CD14-positive monocyte (primary cell): Measurements from ENCODE around the gene AKR1C8. TPM values are rescaled to one million over a fixed set of nuclear protein-coding genes. Genes with fewer than 3 reads are reported as not detected.
A peak's percentile ranks its signal among the peaks of the same experiment; 100 is the strongest.
"Not testable (repeated sequence)": the region's sequence is repeated elsewhere in the genome, so short reads cannot be mapped to it uniquely, and the experiment has no call there.

Experiments
- DNase-seq, 3 donors: peaks; one replicate each; pipeline ENCODE4 v3.0.0-alpha.2; 2011 to 2022
- H2AFZ ChIP-seq: 2 replicates; pipeline ENCODE4 v1.6.0; 2012; ENCODE audit warnings: mild to moderate bottlenecking, low read depth, low read length, inconsistent platforms; ENCODE audit not compliant: insufficient read depth, poor library complexity, severe bottlenecking
- H3K27ac ChIP-seq, 2 donors: 1 replicate in 1 of 2; 2 replicates in 1 of 2; pipeline ENCODE4 v1.5.1; 2012 to 2013; ENCODE audit warnings: low read length in 2 of 2, control low read depth in 1 of 2, inconsistent platforms in 1 of 2, low read depth in 1 of 2, mild to moderate bottlenecking in 1 of 2
- H3K27me3 ChIP-seq, 2 donors: one replicate each; pipeline versions ENCODE4 v1.6.0 to v1.6.1; 2011 to 2013; ENCODE audit warnings: low read length in 2 of 2; ENCODE audit not compliant: control insufficient read depth in 2 of 2, insufficient read depth in 2 of 2
- H3K36me3 ChIP-seq, 2 donors: replicated peaks in 1 of 2; 1 replicate in 1 of 2; 2 replicates in 1 of 2; pipeline versions ENCODE4 v1.5.1 to v1.6.1; 2012 to 2013; ENCODE audit warnings: low read length in 2 of 2, control low read depth in 1 of 2, inconsistent platforms in 1 of 2, mild to moderate bottlenecking in 1 of 2; ENCODE audit not compliant: insufficient read depth in 2 of 2, control insufficient read depth in 1 of 2
- H3K4me1 ChIP-seq, 2 donors: 1 replicate in 1 of 2; 2 replicates in 1 of 2; pipeline versions ENCODE4 v1.5.1 to v1.6.1; 2012 to 2013; ENCODE audit warnings: low read length in 2 of 2, control low read depth in 1 of 2, inconsistent platforms in 1 of 2, mild to moderate bottlenecking in 1 of 2, moderate library complexity in 1 of 2; ENCODE audit not compliant: insufficient read depth in 2 of 2, control insufficient read depth in 1 of 2
- H3K4me2 ChIP-seq: replicated peaks from 2 replicates; pipeline ENCODE3; 2012; ENCODE audit warnings: low read length, moderate library complexity, mild to moderate bottlenecking; ENCODE audit not compliant: poor library complexity, severe bottlenecking; ENCODE audit errors: extremely low read depth
- H3K4me3 ChIP-seq, 3 experiments: fragments of 200-600 bp in 1 of 3; sonication (generic) in 1 of 3; replicated peaks in 1 of 3; 1 replicate in 2 of 3; 2 replicates in 1 of 3; pipeline ENCODE4 v1.5.1; 2011 to 2013; ENCODE audit warnings: low read length in 3 of 3, mild to moderate bottlenecking in 3 of 3, control low read depth in 2 of 3, low read depth in 2 of 3, inconsistent platforms in 1 of 3, moderate library complexity in 1 of 3
- H3K79me2 ChIP-seq: 2 replicates; pipeline ENCODE4 v1.6.0; 2012; ENCODE audit warnings: mild to moderate bottlenecking, control low read depth, inconsistent platforms, low read length, moderate library complexity; ENCODE audit not compliant: insufficient read depth
- H3K9ac ChIP-seq: 2 replicates; pipeline ENCODE4 v1.6.0; 2017; ENCODE audit warnings: low read length, mild to moderate bottlenecking; ENCODE audit not compliant: insufficient read depth, poor library complexity, severe bottlenecking
- H3K9me3 ChIP-seq, 2 donors: replicated peaks in 1 of 2; 1 replicate in 1 of 2; 2 replicates in 1 of 2; pipeline versions ENCODE4 v1.5.1 to v1.6.1; 2012 to 2013; ENCODE audit warnings: low read length in 2 of 2, control low read depth in 1 of 2; ENCODE audit not compliant: control insufficient read depth in 1 of 2, insufficient read depth in 1 of 2
- H4K20me1 ChIP-seq: 2 replicates; pipeline ENCODE4 v1.6.0; 2012; ENCODE audit warnings: mild to moderate bottlenecking, low read length, control low read depth, moderate library complexity; ENCODE audit not compliant: insufficient read depth
- H3K27ac Mint-ChIP-seq, 7 donors: one replicate each; pipeline ENCODE4 v1.8.0; 2020; ENCODE audit warnings: mild to moderate bottlenecking in 7 of 7, mixed read lengths in 7 of 7, moderate library complexity in 6 of 7, inconsistent platforms in 2 of 7
- H3K27me3 Mint-ChIP-seq, 3 donors: one replicate each; pipeline ENCODE4 v1.8.0; 2021 to 2022; ENCODE audit warnings: low read depth in 3 of 3, mild to moderate bottlenecking in 3 of 3, mixed read lengths in 3 of 3, moderate library complexity in 3 of 3, inconsistent platforms in 1 of 3
- H3K36me3 Mint-ChIP-seq, 2 donors: one replicate each; pipeline ENCODE4 v1.8.0; 2020; ENCODE audit warnings: mixed read lengths in 2 of 2, inconsistent platforms in 1 of 2, mild to moderate bottlenecking in 1 of 2
- H3K4me1 Mint-ChIP-seq: one replicate; pipeline ENCODE4 v1.8.0; 2020; ENCODE audit warnings: mild to moderate bottlenecking, mixed read lengths
- H3K4me3 Mint-ChIP-seq, 2 donors: one replicate each; pipeline ENCODE4 v1.8.0; 2020; ENCODE audit warnings: mild to moderate bottlenecking in 2 of 2, mixed read lengths in 2 of 2, moderate library complexity in 1 of 2
- H3K9me3 Mint-ChIP-seq, 7 donors: one replicate each; pipeline ENCODE4 v1.8.0; 2020 to 2022; ENCODE audit warnings: mixed read lengths in 7 of 7, mild to moderate bottlenecking in 6 of 7, moderate library complexity in 6 of 7, inconsistent platforms in 2 of 7
- CTCF ChIP-seq: fragments of 200-600 bp; IDR thresholded peaks from one replicate; pipeline ENCODE4 v1.8.0; 2022; ENCODE audit warnings: antibody characterized with exemption, mild to moderate bottlenecking
- WGBS: methylation state at CpG from one replicate; pipeline ENCODE4 v1.1.5; 2013; ENCODE audit warnings: missing lambda C conversion rate; ENCODE audit not compliant: insufficient coverage; 5-methylcytosine and 5-hydroxymethylcytosine counted together
- intact Hi-C, 2 donors: fragments of 100-400 bp; cut with micrococcal nuclease; formaldehyde crosslinking; loops; one replicate each; pipeline versions ENCODE4 v1.15.0 to v1.15.1; 2023
- polyA plus RNA-seq, 3 donors: library from polyadenylated mRNA; depleted of rRNA in 1 of 3; unstranded in 2 of 3; stranded (reverse) in 1 of 3; fragments of 300-500 nt in 2 of 3; fragments of >200 nt in 1 of 3; fragmentation: Illumina TruSeq in 2 of 3; gene quantifications; 1 replicate in 2 of 3; 2 replicates in 1 of 3; pipeline ENCODE4 v1.2.3, GENCODE V29; 2012 to 2021

AKR1C8 gene
- polyA plus RNA-seq, 3 donors, result not detected

GRCh38 chr10:5125315-5126044 lies 59.5 kb downstream of the AKR1C8 start:
- no peaks in the 10 kb centered on the region for H3K27me3 ChIP-seq
- Mint-ChIP-seq H3K9me3 (peaks cover 8 to 22% (median 15%) of the 10 kb centered on the region in 7 donors), H3K27me3 (no peaks in the 10 kb centered on the region), H3K4me1 (no peaks in the 10 kb centered on the region), H3K27ac (peak overlapping the region in 1 of 7 donors; percentile 79), H3K36me3 (no peaks in the 10 kb centered on the region), H3K4me3 (no peak overlapping the region)
- H2AFZ ChIP-seq, result no peak overlapping the region
- no peaks in the 10 kb centered on the region for H3K36me3 ChIP-seq
- H3K27ac ChIP-seq, result no peak overlapping the region
- intact Hi-C loops, result no loop called here
- no peak overlapping the region for H3K4me3 ChIP-seq
- DNase-seq, result no peak
- no peak overlapping the region for H3K9ac ChIP-seq
- H3K4me1 ChIP-seq, result no peaks in the 10 kb centered on the region
- WGBS, result 92% methylated on average over 1 of the region's 3 CpGs
- H3K9me3 ChIP-seq, result peaks cover 0 to 10% of the 10 kb centered on the region in 2 donors
- no peaks in the 10 kb centered on the region for H3K79me2 ChIP-seq
- no peak overlapping the region for H3K4me2 ChIP-seq
- TF ChIP-seq CTCF, result no peak
- H4K20me1 ChIP-seq, result no peaks in the 10 kb centered on the region

- no peak overlapping the region for H3K9ac ChIP-seq
- no peak overlapping the region for H3K4me3 ChIP-seq
- DNase-seq, result no peak
- no peaks in the 10 kb centered on the region for H3K27me3 Mint-ChIP-seq
- peaks cover 0 to 14% of the 10 kb centered on the region in 2 donors for H3K9me3 ChIP-seq
- peaks cover 8 to 19% (median 14%) of the 10 kb centered on the region in 7 donors for H3K9me3 Mint-ChIP-seq
- H3K27me3 ChIP-seq, result no peaks in the 10 kb centered on the region
- H3K36me3 ChIP-seq, result no peaks in the 10 kb centered on the region
- intact Hi-C loops, result no loop called here
- H3K36me3 Mint-ChIP-seq, result no peaks in the 10 kb centered on the region
- H3K27ac ChIP-seq, result no peak overlapping the region
- H3K4me2 ChIP-seq, result no peak overlapping the region
- no peaks in the 10 kb centered on the region for H3K79me2 ChIP-seq
- no peaks in the 10 kb centered on the region for H3K4me1 Mint-ChIP-seq
- H3K4me1 ChIP-seq, result no peaks in the 10 kb centered on the region
- H3K4me3 Mint-ChIP-seq, result no peak overlapping the region
- H3K27ac Mint-ChIP-seq, result no peak overlapping the region
- H2AFZ ChIP-seq, result no peak overlapping the region
- H4K20me1 ChIP-seq, result no peaks in the 10 kb centered on the region
- no peak for TF ChIP-seq CTCF
Measured at GRCh38 chr10:5123886-5124285, 61.1 kb downstream of the AKR1C8 start.

- H3K4me3 Mint-ChIP-seq, H3K79me2 ChIP-seq, H3K4me2 ChIP-seq, H3K4me1 Mint-ChIP-seq, H3K36me3 ChIP-seq, H3K27ac ChIP-seq, H2AFZ ChIP-seq, H3K4me3 ChIP-seq, H3K36me3 Mint-ChIP-seq, H4K20me1 ChIP-seq, H3K9ac ChIP-seq, H3K4me1 ChIP-seq, intact Hi-C loops, H3K27ac Mint-ChIP-seq, H3K27me3 Mint-ChIP-seq, DNase-seq, H3K9me3 ChIP-seq, H3K27me3 ChIP-seq: not testable (repeated sequence)
- H3K9me3 Mint-ChIP-seq, result peaks cover 0 to 17% (median 5%) of the 10 kb centered on the region in 7 donors
- 90% methylated on average over 2 of the region's 5 CpGs for WGBS
Measured at GRCh38 chr10:5119997-5120396, 65.0 kb downstream of the AKR1C8 start.
